Measurements from ENCODE around the gene PGLYRP2. TPM values are rescaled to one million over a fixed set of nuclear protein-coding genes. Genes with fewer than 3 reads are reported as not detected.

The PGLYRP2 gene
- total and polyA plus RNA-seq, 2 experiments from 2014 or later = not detected

GRCh38 chr19:15469513-15470297, 9.6 kb downstream of the PGLYRP2 start:
- H3K27me3 ChIP-seq (replicated peaks; ENCODE audit: insufficient read depth) = peaks cover 7% of the 10 kb centered on the region
- in situ Hi-C loops (cut with MboI) = no loop called here

GRCh38 chr19:15468675-15469512, 10.4 kb downstream of the PGLYRP2 start:
- Histone ChIP-seq H3K4me3 (no peak overlapping the region), H3K9me3 (ENCODE audit: low read depth) (no peaks in the 10 kb centered on the region), H3K9me2 (ENCODE audit: insufficient read depth) (no peaks in the 10 kb centered on the region), H3K9ac (no peak overlapping the region), H2AFZ (no peak overlapping the region), H3K36me3 (ENCODE audit: low read depth) (no peaks in the 10 kb centered on the region), H3K27ac (no peak overlapping the region), H3K27me3 (replicated peaks; ENCODE audit: insufficient read depth) (peaks cover 7% of the 10 kb centered on the region), H3K4me2 (ENCODE audit: unreplicated experiment) (no peak overlapping the region), H4K20me1 (ENCODE audit: insufficient read depth) (no peaks in the 10 kb centered on the region), H3K79me2 (ENCODE audit: insufficient read depth) (no peaks in the 10 kb centered on the region), H3F3A (ENCODE audit: insufficient read depth) (no peaks in the 10 kb centered on the region), H3K4me1 (ENCODE audit: insufficient read depth) (no peaks in the 10 kb centered on the region)
- in situ Hi-C loops (cut with MboI) = no loop called here
- no peak for TF ChIP-seq EZH2phosphoT487 (IDR thresholded peaks at IDR 0.05; ENCODE audit: insufficient read depth, low read depth)
- TF ChIP-seq EZH2 (IDR thresholded peaks at IDR 0.05; ENCODE audit: insufficient read depth, poor library complexity, severe bottlenecking) = no peak
- WGBS, 2 experiments (ENCODE audit: low coverage in 1 of 2, low lambda C conversion rate in 2 of 2, missing lambda C conversion rate in 2 of 2) = 52 to 60% methylated on average over 10 to 12 of the region's 12 CpGs
- no peak for DNase-seq

More at GRCh38 chr19:15469513-15470297, 9.6 kb downstream of the PGLYRP2 start:
- no peak overlapping the region for H3K4me2 ChIP-seq (ENCODE audit: unreplicated experiment)
- no peak overlapping the region for H2AFZ ChIP-seq
- H3K36me3 ChIP-seq (ENCODE audit: low read depth) = no peaks in the 10 kb centered on the region
- DNase-seq = peak; percentile 40
- no peaks in the 10 kb centered on the region for H3F3A ChIP-seq (ENCODE audit: insufficient read depth)
- no peaks in the 10 kb centered on the region for H3K79me2 ChIP-seq (ENCODE audit: insufficient read depth)
- no peaks in the 10 kb centered on the region for H4K20me1 ChIP-seq (ENCODE audit: insufficient read depth)
- TF ChIP-seq EZH2 (IDR thresholded peaks at IDR 0.05; ENCODE audit: insufficient read depth, poor library complexity, severe bottlenecking) (no peak), EZH2phosphoT487 (IDR thresholded peaks at IDR 0.05; ENCODE audit: insufficient read depth, low read depth) (no peak)
- no peak overlapping the region for H3K9ac ChIP-seq
- no peak overlapping the region for H3K4me3 ChIP-seq
- H3K4me1 ChIP-seq (ENCODE audit: insufficient read depth) = no peaks in the 10 kb centered on the region
- H3K9me2 ChIP-seq (ENCODE audit: insufficient read depth) = no peaks in the 10 kb centered on the region
- 2 to 3% methylated on average over 27 to 30 of the region's 65 CpGs for WGBS, 2 experiments (ENCODE audit: low coverage in 1 of 2, low lambda C conversion rate in 2 of 2, missing lambda C conversion rate in 2 of 2)
- no peak overlapping the region for H3K27ac ChIP-seq
- H3K9me3 ChIP-seq (ENCODE audit: low read depth) = no peaks in the 10 kb centered on the region

GRCh38 chr19:15467734-15468214, 11.5 kb downstream of the PGLYRP2 start:
- TF ChIP-seq EZH2phosphoT487 (IDR thresholded peaks at IDR 0.05; ENCODE audit: insufficient read depth, low read depth) (no peak), EZH2 (IDR thresholded peaks at IDR 0.05; ENCODE audit: insufficient read depth, poor library complexity, severe bottlenecking) (no peak)
- DNase-seq = no peak
- H3K4me3 ChIP-seq = no peak overlapping the region
- no peaks in the 10 kb centered on the region for H3K36me3 ChIP-seq (ENCODE audit: low read depth)
- H2AFZ ChIP-seq = no peak overlapping the region
- in situ Hi-C loops (cut with MboI) = no loop called here
- H4K20me1 ChIP-seq (ENCODE audit: insufficient read depth) = no peaks in the 10 kb centered on the region
- H3K9me3 ChIP-seq (ENCODE audit: low read depth) = no peaks in the 10 kb centered on the region
- no peak overlapping the region for H3K27ac ChIP-seq
- H3K27me3 ChIP-seq (replicated peaks; ENCODE audit: insufficient read depth) = peaks cover 7% of the 10 kb centered on the region
- no peaks in the 10 kb centered on the region for H3K4me1 ChIP-seq (ENCODE audit: insufficient read depth)
- H3K9ac ChIP-seq = no peak overlapping the region
- no peaks in the 10 kb centered on the region for H3K9me2 ChIP-seq (ENCODE audit: insufficient read depth)
- WGBS, 2 experiments (ENCODE audit: low coverage in 1 of 2, low lambda C conversion rate in 2 of 2, missing lambda C conversion rate in 2 of 2) = 76 to 83% methylated on average over 6 of the region's 6 CpGs
- no peaks in the 10 kb centered on the region for H3K79me2 ChIP-seq (ENCODE audit: insufficient read depth)
- no peak overlapping the region for H3K4me2 ChIP-seq (ENCODE audit: unreplicated experiment)
- H3F3A ChIP-seq (ENCODE audit: insufficient read depth) = no peaks in the 10 kb centered on the region

- peak; percentile 33 for DNase-seq
- H3F3A ChIP-seq (ENCODE audit: insufficient read depth) = no peaks in the 10 kb centered on the region
- no peaks in the 10 kb centered on the region for H3K4me1 ChIP-seq (ENCODE audit: insufficient read depth)
- in situ Hi-C loops (cut with MboI) = no loop called here
- no peaks in the 10 kb centered on the region for H4K20me1 ChIP-seq (ENCODE audit: insufficient read depth)
- TF ChIP-seq EZH2phosphoT487 (IDR thresholded peaks at IDR 0.05; ENCODE audit: insufficient read depth, low read depth) (no peak), EZH2 (IDR thresholded peaks at IDR 0.05; ENCODE audit: insufficient read depth, poor library complexity, severe bottlenecking) (no peak)
- 38 to 39% methylated on average over 8 of the region's 8 CpGs for WGBS, 2 experiments (ENCODE audit: low coverage in 1 of 2, low lambda C conversion rate in 2 of 2, missing lambda C conversion rate in 2 of 2)
- H3K9ac ChIP-seq = no peak overlapping the region
- H3K27ac ChIP-seq = no peak overlapping the region
- H3K9me3 ChIP-seq (ENCODE audit: low read depth) = no peaks in the 10 kb centered on the region
- no peaks in the 10 kb centered on the region for H3K79me2 ChIP-seq (ENCODE audit: insufficient read depth)
- no peak overlapping the region for H2AFZ ChIP-seq
- no peak overlapping the region for H3K4me2 ChIP-seq (ENCODE audit: unreplicated experiment)
- H3K27me3 ChIP-seq (replicated peaks; ENCODE audit: insufficient read depth) = peaks cover 7% of the 10 kb centered on the region
- no peaks in the 10 kb centered on the region for H3K9me2 ChIP-seq (ENCODE audit: insufficient read depth)
- no peaks in the 10 kb centered on the region for H3K36me3 ChIP-seq (ENCODE audit: low read depth)
- H3K4me3 ChIP-seq = no peak overlapping the region
Observed at GRCh38 chr19:15466851-15467733, 12.2 kb downstream of the PGLYRP2 start.
